ENCODE data around the gene CSTA.

The CSTA gene

GRCh38 chr3:122313281-122313680, 11.8 kb upstream of the CSTA start:
- no peak overlapping the region for H3K4me3 ChIP-seq (ENCODE audit: low read length in 2 of 2)
- no peak overlapping the region for H3K9ac ChIP-seq (ENCODE audit: low read depth, low read length, poor library complexity)
- no peak overlapping the region for H3K14ac ChIP-seq (ENCODE audit: low read length)
- H3K4me1 ChIP-seq (ENCODE audit: control insufficient read depth in 2 of 2, insufficient read depth in 1 of 2, low read depth in 1 of 2, low read length in 2 of 2): peaks cover 0 to 3% of the 10 kb centered on the region in 2 donors
- H2BK15ac ChIP-seq (ENCODE audit: low read length): no peak overlapping the region
- no peak overlapping the region for H2BK12ac ChIP-seq (ENCODE audit: low read length)
- H4K91ac ChIP-seq (ENCODE audit: low read depth, low read length, poor library complexity): no peak overlapping the region
- no peak overlapping the region for H3K23ac ChIP-seq (ENCODE audit: low read depth, low read length, poor library complexity)
- H2AFZ ChIP-seq (ENCODE audit: low read length): no peak overlapping the region
- H3K79me1 ChIP-seq (ENCODE audit: low read depth, low read length): no peaks in the 10 kb centered on the region
- WGBS, 2 donors (ENCODE audit: extremely low coverage in 2 of 2, insufficient read length in 2 of 2, insufficient replicate concordance in 1 of 2): no CpG with 5 or more reads among the region's 3 CpGs
- no peak for DNase-seq (ENCODE audit: low spot score)
- no peaks in the 10 kb centered on the region for H3K9me3 ChIP-seq (replicated peaks in 1 of 2; ENCODE audit: control insufficient read depth in 2 of 2, insufficient read depth in 1 of 2, low read depth in 1 of 2, low read length in 2 of 2)
- no peaks in the 10 kb centered on the region for H3K36me3 ChIP-seq (replicated peaks in 1 of 2; ENCODE audit: control insufficient read depth in 2 of 2, insufficient read depth in 2 of 2, low read length in 2 of 2)
- no peak overlapping the region for H3K4ac ChIP-seq (ENCODE audit: low read length)
- no peak overlapping the region for H3K18ac ChIP-seq (ENCODE audit: low read length)
- H2BK5ac ChIP-seq (ENCODE audit: low read length): no peak overlapping the region
- no peak overlapping the region for H4K8ac ChIP-seq (ENCODE audit: low read depth, low read length)
- H2AK5ac ChIP-seq (ENCODE audit: low read depth, low read length): no peak overlapping the region
- no peak overlapping the region for H3K27ac ChIP-seq (replicated peaks; ENCODE audit: low read length)
- H2BK120ac ChIP-seq (ENCODE audit: low read depth, low read length): no peak overlapping the region
- peaks cover 0 to 3% (median 0%) of the 10 kb centered on the region in 3 experiments for H3K27me3 ChIP-seq (ENCODE audit: control insufficient read depth in 3 of 3, insufficient read depth in 3 of 3, low read depth in 1 of 3, low read length in 3 of 3)
- no peak overlapping the region for H3K4me2 ChIP-seq (ENCODE audit: insufficient read depth, low read length, poor library complexity, severe bottlenecking)

GRCh38 chr3:122314228-122314876, 10.7 kb upstream of the CSTA start:
- no peaks in the 10 kb centered on the region for H3K36me3 ChIP-seq (replicated peaks in 1 of 2; ENCODE audit: control insufficient read depth in 2 of 2, insufficient read depth in 2 of 2, low read length in 2 of 2)
- no peak overlapping the region for H3K18ac ChIP-seq (ENCODE audit: low read length)
- no CpG with 5 or more reads among the region's 2 CpGs for WGBS, 2 donors (ENCODE audit: extremely low coverage in 2 of 2, insufficient read length in 2 of 2, insufficient replicate concordance in 1 of 2)
- H3K4me2 ChIP-seq (ENCODE audit: insufficient read depth, low read length, poor library complexity, severe bottlenecking): no peak overlapping the region
- no peak overlapping the region for H2BK120ac ChIP-seq (ENCODE audit: low read depth, low read length)
- H3K27ac ChIP-seq (replicated peaks; ENCODE audit: low read length): no peak overlapping the region
- DNase-seq (ENCODE audit: low spot score): no peak
- no peaks in the 10 kb centered on the region for H3K79me1 ChIP-seq (ENCODE audit: low read depth, low read length)
- H3K23ac ChIP-seq (ENCODE audit: low read depth, low read length, poor library complexity): no peak overlapping the region
- no peak overlapping the region for H3K4me3 ChIP-seq (ENCODE audit: low read length in 2 of 2)
- peaks cover 0 to 3% of the 10 kb centered on the region in 2 donors for H3K4me1 ChIP-seq (ENCODE audit: control insufficient read depth in 2 of 2, insufficient read depth in 1 of 2, low read depth in 1 of 2, low read length in 2 of 2)
- H2BK5ac ChIP-seq (ENCODE audit: low read length): no peak overlapping the region
- H2AK5ac ChIP-seq (ENCODE audit: low read depth, low read length): no peak overlapping the region
- H2BK15ac ChIP-seq (ENCODE audit: low read length): no peak overlapping the region
- H3K9ac ChIP-seq (ENCODE audit: low read depth, low read length, poor library complexity): no peak overlapping the region
- no peak overlapping the region for H4K91ac ChIP-seq (ENCODE audit: low read depth, low read length, poor library complexity)
- H3K14ac ChIP-seq (ENCODE audit: low read length): no peak overlapping the region
- H2AFZ ChIP-seq (ENCODE audit: low read length): peak overlapping the region; percentile 30
- peaks cover 0 to 3% (median 0%) of the 10 kb centered on the region in 3 experiments for H3K27me3 ChIP-seq (ENCODE audit: control insufficient read depth in 3 of 3, insufficient read depth in 3 of 3, low read depth in 1 of 3, low read length in 3 of 3)
- H4K8ac ChIP-seq (ENCODE audit: low read depth, low read length): no peak overlapping the region
- H2BK12ac ChIP-seq (ENCODE audit: low read length): no peak overlapping the region
- no peak overlapping the region for H3K4ac ChIP-seq (ENCODE audit: low read length)
- peaks cover 0 to 1% of the 10 kb centered on the region in 2 donors for H3K9me3 ChIP-seq (replicated peaks in 1 of 2; ENCODE audit: control insufficient read depth in 2 of 2, insufficient read depth in 1 of 2, low read depth in 1 of 2, low read length in 2 of 2)

- H4K8ac ChIP-seq (ENCODE audit: low read depth, low read length): no peak overlapping the region
- H2BK5ac ChIP-seq (ENCODE audit: low read length): no peak overlapping the region
- no peak overlapping the region for H3K4me2 ChIP-seq (ENCODE audit: insufficient read depth, low read length, poor library complexity, severe bottlenecking)
- peaks cover 0 to 1% (median 0%) of the 10 kb centered on the region in 3 experiments for H3K27me3 ChIP-seq (ENCODE audit: control insufficient read depth in 3 of 3, insufficient read depth in 3 of 3, low read depth in 1 of 3, low read length in 3 of 3)
- no CpG with 5 or more reads among the region's 4 CpGs for WGBS, 2 donors (ENCODE audit: extremely low coverage in 2 of 2, insufficient read length in 2 of 2, insufficient replicate concordance in 1 of 2)
- no peak overlapping the region for H3K14ac ChIP-seq (ENCODE audit: low read length)
- no peaks in the 10 kb centered on the region for H3K79me1 ChIP-seq (ENCODE audit: low read depth, low read length)
- H2BK15ac ChIP-seq (ENCODE audit: low read length): no peak overlapping the region
- no peak overlapping the region for H3K18ac ChIP-seq (ENCODE audit: low read length)
- no peak overlapping the region for H4K91ac ChIP-seq (ENCODE audit: low read depth, low read length, poor library complexity)
- peaks cover 0 to 3% of the 10 kb centered on the region in 2 donors for H3K4me1 ChIP-seq (ENCODE audit: control insufficient read depth in 2 of 2, insufficient read depth in 1 of 2, low read depth in 1 of 2, low read length in 2 of 2)
- no peak for DNase-seq (ENCODE audit: low spot score)
- no peak overlapping the region for H2BK12ac ChIP-seq (ENCODE audit: low read length)
- H2BK120ac ChIP-seq (ENCODE audit: low read depth, low read length): no peak overlapping the region
- no peak overlapping the region for H3K27ac ChIP-seq (replicated peaks; ENCODE audit: low read length)
- no peak overlapping the region for H2AK5ac ChIP-seq (ENCODE audit: low read depth, low read length)
- no peak overlapping the region for H3K4me3 ChIP-seq (ENCODE audit: low read length in 2 of 2)
- H3K9me3 ChIP-seq (replicated peaks in 1 of 2; ENCODE audit: control insufficient read depth in 2 of 2, insufficient read depth in 1 of 2, low read depth in 1 of 2, low read length in 2 of 2): peaks cover 0 to 2% of the 10 kb centered on the region in 2 donors
- no peak overlapping the region for H3K9ac ChIP-seq (ENCODE audit: low read depth, low read length, poor library complexity)
- no peak overlapping the region for H2AFZ ChIP-seq (ENCODE audit: low read length)
- H3K23ac ChIP-seq (ENCODE audit: low read depth, low read length, poor library complexity): no peak overlapping the region
- H3K36me3 ChIP-seq (replicated peaks in 1 of 2; ENCODE audit: control insufficient read depth in 2 of 2, insufficient read depth in 2 of 2, low read length in 2 of 2): no peaks in the 10 kb centered on the region
- no peak overlapping the region for H3K4ac ChIP-seq (ENCODE audit: low read length)
Observed at GRCh38 chr3:122315619-122316018, 9.4 kb upstream of the CSTA start.

GRCh38 chr3:122316368-122316767, 8.7 kb upstream of the CSTA start:
- Histone ChIP-seq H3K27ac (replicated peaks; ENCODE audit: low read length) (no peak overlapping the region), H2BK120ac (ENCODE audit: low read depth, low read length) (no peak overlapping the region), H3K27me3 (ENCODE audit: control insufficient read depth in 3 of 3, insufficient read depth in 3 of 3, low read depth in 1 of 3, low read length in 3 of 3) (no peaks in the 10 kb centered on the region), H3K14ac (ENCODE audit: low read length) (no peak overlapping the region), H2BK12ac (ENCODE audit: low read length) (no peak overlapping the region), H2BK15ac (ENCODE audit: low read length) (no peak overlapping the region), H3K4me3 (ENCODE audit: low read length in 2 of 2) (no peak overlapping the region), H2BK5ac (ENCODE audit: low read length) (no peak overlapping the region), H3K4me1 (ENCODE audit: control insufficient read depth in 2 of 2, insufficient read depth in 1 of 2, low read depth in 1 of 2, low read length in 2 of 2) (peaks cover 0 to 3% of the 10 kb centered on the region in 2 donors), H3K36me3 (replicated peaks in 1 of 2; ENCODE audit: control insufficient read depth in 2 of 2, insufficient read depth in 2 of 2, low read length in 2 of 2) (no peaks in the 10 kb centered on the region), H3K4ac (ENCODE audit: low read length) (no peak overlapping the region), H3K18ac (ENCODE audit: low read length) (no peak overlapping the region), H4K91ac (ENCODE audit: low read depth, low read length, poor library complexity) (no peak overlapping the region), H2AK5ac (ENCODE audit: low read depth, low read length) (no peak overlapping the region), H2AFZ (ENCODE audit: low read length) (no peak overlapping the region), H4K8ac (ENCODE audit: low read depth, low read length) (no peak overlapping the region), H3K4me2 (ENCODE audit: insufficient read depth, low read length, poor library complexity, severe bottlenecking) (no peak overlapping the region), H3K79me1 (ENCODE audit: low read depth, low read length) (no peaks in the 10 kb centered on the region), H3K9me3 (replicated peaks in 1 of 2; ENCODE audit: control insufficient read depth in 2 of 2, insufficient read depth in 1 of 2, low read depth in 1 of 2, low read length in 2 of 2) (peaks cover 0 to 2% of the 10 kb centered on the region in 2 donors), H3K9ac (ENCODE audit: low read depth, low read length, poor library complexity) (no peak overlapping the region), H3K23ac (ENCODE audit: low read depth, low read length, poor library complexity) (no peak overlapping the region)
- no CpG with 5 or more reads among the region's 5 CpGs for WGBS, 2 donors (ENCODE audit: extremely low coverage in 2 of 2, insufficient read length in 2 of 2, insufficient replicate concordance in 1 of 2)
- DNase-seq (ENCODE audit: low spot score): no peak
